GM23248 (cell line): ENCODE measurements around the gene TUBGCP6.

ENCODE experiments used
- EZH2 ChIP-seq: fragments of 200-600 bp; sonication (generic); IDR thresholded peaks from 2 replicates; pipeline ENCODE4 v1.6.1; 2018; ENCODE audit warnings: antibody characterized with exemption, mild to moderate bottlenecking; ENCODE audit not compliant: insufficient read depth, poor library complexity, severe bottlenecking
- EZH2phosphoT487 ChIP-seq: fragments of 200-600 bp; sonication (generic); IDR thresholded peaks from 2 replicates; pipeline ENCODE4 v1.6.1; 2018; ENCODE audit warnings: antibody characterized with exemption, moderate library complexity, mild to moderate bottlenecking, low read depth; ENCODE audit not compliant: insufficient read depth

DNA sequence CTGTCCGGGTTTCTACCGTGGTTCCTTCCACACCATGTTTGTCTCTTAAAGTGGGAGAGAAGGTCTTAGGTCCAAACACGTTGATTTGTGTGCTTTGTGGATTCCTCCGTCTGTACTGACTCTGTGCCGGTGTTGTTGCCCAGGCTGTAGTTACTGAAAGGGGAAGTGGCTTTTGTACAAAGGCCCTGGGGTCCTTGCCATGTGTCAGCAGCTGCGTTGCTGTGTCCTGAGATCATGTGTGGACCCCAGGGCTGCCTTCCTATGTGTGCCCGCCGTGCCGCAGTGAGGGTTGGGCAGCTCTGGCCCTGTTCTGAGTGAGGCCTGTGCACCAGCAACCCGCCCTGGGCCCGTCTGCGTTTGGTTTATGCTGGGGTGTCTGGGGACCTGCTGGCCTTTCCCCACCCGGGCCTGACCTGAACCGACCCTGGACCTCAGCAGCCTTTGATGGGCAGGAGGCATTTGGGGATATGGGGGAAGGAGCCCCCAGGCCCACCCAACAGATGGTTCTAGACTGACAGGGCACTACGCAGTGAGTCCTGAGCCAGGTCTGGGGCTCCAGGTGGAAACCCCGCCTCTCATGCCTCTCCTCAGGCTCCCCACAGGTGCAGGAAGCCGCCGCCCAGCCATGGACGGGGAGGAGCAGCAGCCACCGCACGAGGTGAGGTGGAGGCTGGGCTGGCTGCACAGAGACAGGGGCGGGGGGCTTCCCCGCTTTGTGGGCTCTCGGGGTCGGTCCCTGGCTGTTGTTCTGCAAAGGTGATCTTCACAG, 52.2 kb downstream of the TUBGCP6 start:
- TF ChIP-seq EZH2phosphoT487 (no peak), EZH2 (no peak)
